ENCODE measurements around the gene FKBP5. TPM values are rescaled to one million over a fixed set of nuclear protein-coding genes. Genes with fewer than 3 reads are reported as not detected.
A peak's percentile ranks its signal among the peaks of the same experiment; 100 is the strongest.
"Not testable (repeated sequence)": the region's sequence is repeated elsewhere in the genome, so short reads cannot be mapped to it uniquely, and the experiment has no call there.

The FKBP5 gene
- polyA plus RNA-seq, 1 experiment, result 7.6 TPM

DNA sequence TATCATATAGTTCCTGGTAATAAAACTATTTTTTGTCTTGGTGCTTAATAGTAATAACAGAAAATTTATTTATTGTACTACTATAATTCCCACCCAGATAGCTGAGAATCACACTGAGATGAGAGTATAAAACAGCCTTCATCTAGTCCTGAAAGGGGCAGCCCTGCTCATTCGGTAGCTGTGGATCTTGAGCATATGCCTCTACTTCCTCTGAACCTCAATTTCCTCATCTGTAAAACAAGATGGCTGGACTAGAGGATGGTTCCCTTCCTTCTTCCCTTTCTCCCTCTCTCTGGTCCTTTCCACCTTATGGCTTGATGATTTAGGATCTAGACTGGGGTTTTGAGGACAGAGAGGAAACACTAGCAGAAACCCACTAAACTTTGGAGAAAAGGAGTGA, 15.0 kb downstream of the FKBP5 start:
- Histone ChIP-seq H3K4me3 (ENCODE audit: low read depth, low read length) (no peak overlapping the region), H3K27me3 (ENCODE audit: control insufficient read depth, insufficient read depth, low read length) (no peaks in the 10 kb centered on the region), H3K9me3 (ENCODE audit: control insufficient read depth, insufficient read depth, low read length) (no peaks in the 10 kb centered on the region), H3K27ac (ENCODE audit: low read depth, low read length) (no peak overlapping the region)
- POLR2A ChIA-PET, result no interaction called here
- TF ChIP-seq, protein P1, sequence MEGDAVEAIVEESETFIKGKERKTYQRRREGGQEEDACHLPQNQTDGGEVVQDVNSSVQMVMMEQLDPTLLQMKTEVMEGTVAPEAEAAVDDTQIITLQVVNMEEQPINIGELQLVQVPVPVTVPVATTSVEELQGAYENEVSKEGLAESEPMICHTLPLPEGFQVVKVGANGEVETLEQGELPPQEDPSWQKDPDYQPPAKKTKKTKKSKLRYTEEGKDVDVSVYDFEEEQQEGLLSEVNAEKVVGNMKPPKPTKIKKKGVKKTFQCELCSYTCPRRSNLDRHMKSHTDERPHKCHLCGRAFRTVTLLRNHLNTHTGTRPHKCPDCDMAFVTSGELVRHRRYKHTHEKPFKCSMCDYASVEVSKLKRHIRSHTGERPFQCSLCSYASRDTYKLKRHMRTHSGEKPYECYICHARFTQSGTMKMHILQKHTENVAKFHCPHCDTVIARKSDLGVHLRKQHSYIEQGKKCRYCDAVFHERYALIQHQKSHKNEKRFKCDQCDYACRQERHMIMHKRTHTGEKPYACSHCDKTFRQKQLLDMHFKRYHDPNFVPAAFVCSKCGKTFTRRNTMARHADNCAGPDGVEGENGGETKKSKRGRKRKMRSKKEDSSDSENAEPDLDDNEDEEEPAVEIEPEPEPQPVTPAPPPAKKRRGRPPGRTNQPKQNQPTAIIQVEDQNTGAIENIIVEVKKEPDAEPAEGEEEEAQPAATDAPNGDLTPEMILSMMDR (IDR thresholded peaks at IDR 0.05; ENCODE audit: low read depth, low read length), result no peak
- CTCF ChIA-PET, result interaction anchor here (0.9 kb wide), 1 partner anchor 64 kb away, joined by 3 read pairs; no protein-coding TSS in a partner anchor
- DNase-seq (ENCODE audit: low read depth, low spot score), result no peak

DNA sequence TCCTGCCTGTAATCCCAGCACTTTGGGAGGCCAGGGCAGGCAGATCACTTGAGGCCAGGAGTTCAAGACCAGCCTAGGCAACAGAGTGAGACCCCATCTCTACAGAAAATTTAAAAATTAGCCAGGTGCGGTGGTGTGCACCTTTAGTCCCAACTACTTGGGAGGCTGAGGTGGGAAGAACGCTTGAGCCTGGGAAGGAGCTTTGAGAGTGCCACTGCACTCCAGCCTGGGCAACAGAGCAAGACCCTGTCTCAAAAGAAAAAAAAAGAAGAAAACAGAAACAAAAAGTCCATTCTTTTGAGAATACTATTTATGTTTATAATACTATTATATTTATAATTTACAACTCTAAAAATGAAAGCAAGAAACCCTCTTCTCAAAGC, 15.4 kb downstream of the FKBP5 start:
- H3K27ac ChIP-seq (ENCODE audit: low read depth, low read length); CTCF ChIA-PET; H3K4me3 ChIP-seq (ENCODE audit: low read depth, low read length); H3K9me3 ChIP-seq (ENCODE audit: control insufficient read depth, insufficient read depth, low read length); POLR2A ChIA-PET; DNase-seq (ENCODE audit: low read depth, low spot score); H3K27me3 ChIP-seq (ENCODE audit: control insufficient read depth, insufficient read depth, low read length): not testable (repeated sequence)

DNA sequence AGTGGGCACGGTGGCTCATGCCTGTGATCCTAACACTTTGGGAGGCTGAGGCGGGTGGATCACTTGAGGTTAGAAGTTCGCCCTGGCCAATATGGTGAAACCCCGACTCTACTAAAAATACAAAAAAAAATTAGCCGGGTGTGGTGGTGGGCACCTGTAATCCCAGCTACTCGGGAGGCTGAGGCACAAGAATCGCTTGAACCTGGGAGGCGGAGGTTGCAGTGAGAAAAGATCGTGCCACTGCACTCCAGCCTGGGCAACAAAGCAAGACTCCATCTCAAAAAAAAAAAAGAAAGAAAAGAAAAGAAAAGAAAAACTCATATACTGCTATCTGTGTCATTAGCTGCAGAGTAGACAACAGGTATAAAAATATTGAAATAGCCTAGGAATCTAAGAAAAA, 18.3 kb downstream of the FKBP5 start:
- H3K9me3 ChIP-seq (ENCODE audit: control insufficient read depth, insufficient read depth, low read length); DNase-seq (ENCODE audit: low read depth, low spot score); POLR2A ChIA-PET; H3K4me3 ChIP-seq (ENCODE audit: low read depth, low read length); H3K27ac ChIP-seq (ENCODE audit: low read depth, low read length); H3K27me3 ChIP-seq (ENCODE audit: control insufficient read depth, insufficient read depth, low read length); CTCF ChIA-PET: not testable (repeated sequence)

DNA sequence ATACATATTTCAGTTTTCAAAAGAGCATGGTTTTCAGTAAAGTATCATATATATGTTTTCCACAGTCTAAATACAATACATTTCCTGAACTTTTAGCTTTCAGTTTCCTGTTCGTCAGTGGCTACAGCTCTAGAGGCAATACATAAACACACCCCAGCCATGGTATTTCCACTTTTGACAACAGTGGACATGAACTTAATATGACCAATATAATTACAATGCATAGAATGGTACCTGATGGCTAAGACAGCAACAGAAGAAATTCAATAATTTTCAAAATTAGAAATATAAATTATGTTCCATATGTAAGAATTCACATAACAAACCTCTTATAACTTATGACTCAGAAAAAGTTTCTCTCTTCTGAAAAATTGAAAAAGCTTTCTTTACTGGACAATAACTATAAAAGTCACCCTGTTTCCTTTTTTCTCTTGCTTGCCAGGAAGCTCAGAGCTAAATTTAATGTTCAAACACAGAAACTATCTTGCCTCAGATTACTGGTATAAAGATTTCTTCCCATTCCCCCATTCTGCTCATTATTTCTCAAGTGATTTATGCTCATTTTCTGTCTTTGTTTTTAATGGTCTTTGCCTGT, 19.2 kb downstream of the FKBP5 start:
- no peak for DNase-seq (ENCODE audit: low read depth, low spot score)
- POLR2A ChIA-PET, result interaction anchor here (0.5 to 1.6 kb wide), 2 partner anchors 62 to 1919 kb away, joined by 4 to 10 read pairs; no protein-coding TSS in a partner anchor
- H3K27me3 ChIP-seq (ENCODE audit: control insufficient read depth, insufficient read depth, low read length), result no peaks in the 10 kb centered on the region
- TF ChIP-seq, protein P1 (IDR thresholded peaks at IDR 0.05; ENCODE audit: low read depth, low read length), result no peak
- CTCF ChIA-PET, result interaction anchor here (0.9 to 1.2 kb wide), 3 partner anchors 45 to 85 kb away, joined by 4 to 5 read pairs (median 4); partner anchors contain the start of gene ARMC12
- no peaks in the 10 kb centered on the region for H3K9me3 ChIP-seq (ENCODE audit: control insufficient read depth, insufficient read depth, low read length)
- peak overlapping the region; percentile 17; the same call in 1 of the 2 replicates for H3K4me3 ChIP-seq (ENCODE audit: low read depth, low read length)
- H3K27ac ChIP-seq (ENCODE audit: low read depth, low read length), result no peak overlapping the region

DNA sequence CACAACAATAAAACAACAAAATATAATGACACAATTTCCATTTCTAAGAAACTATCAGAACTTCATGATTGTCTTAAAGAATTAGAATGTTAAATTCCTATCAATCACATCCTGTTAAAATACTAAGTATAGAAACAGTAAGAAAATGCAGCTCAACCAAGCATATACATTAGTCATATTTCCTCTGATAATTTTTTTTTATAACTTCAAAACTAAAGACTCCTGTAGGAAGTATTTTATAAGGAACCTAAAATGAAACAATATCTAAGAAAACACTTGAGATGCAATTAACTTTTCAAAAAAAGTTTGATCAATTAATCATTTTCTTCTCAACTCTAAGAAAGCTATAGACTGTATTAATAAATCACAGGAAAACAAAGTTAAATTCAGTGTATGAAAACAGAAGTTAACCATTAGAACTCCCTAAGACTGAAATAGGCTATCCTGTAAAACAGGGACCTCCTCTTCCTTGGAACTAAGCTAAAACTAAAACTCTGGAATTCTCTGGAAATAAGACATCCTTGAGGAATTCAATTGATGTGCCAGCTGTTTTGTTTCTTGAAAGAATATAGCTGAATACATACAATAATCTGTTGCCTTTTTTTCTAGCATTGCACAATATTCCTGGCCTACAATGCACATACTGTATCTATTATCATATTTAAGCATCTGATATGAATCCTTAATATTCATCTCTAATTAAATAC, 19.8 kb downstream of the FKBP5 start:
- CTCF ChIA-PET, result interaction anchor here (0.7 to 1.3 kb wide), 6 partner anchors 20 to 146 kb away, joined by 3 to 5 read pairs (median 4); partner anchors contain the start of gene ARMC12
- no peak for DNase-seq (ENCODE audit: low read depth, low spot score)

More for the DNA sequence above, 19.8 kb downstream of the FKBP5 start:
- POLR2A ChIA-PET, result interaction anchor here (1.6 kb wide), 1 partner anchor 63 kb away, joined by 4 read pairs; no protein-coding TSS in a partner anchor
- TF ChIP-seq, protein P1 (IDR thresholded peaks at IDR 0.05; ENCODE audit: low read depth, low read length), result no peak
- Histone ChIP-seq H3K4me3 (ENCODE audit: low read depth, low read length) (peak overlapping the region; percentile 28; the same call in 1 of the 2 replicates), H3K9me3 (ENCODE audit: control insufficient read depth, insufficient read depth, low read length) (no peaks in the 10 kb centered on the region), H3K27ac (ENCODE audit: low read depth, low read length) (no peak overlapping the region), H3K27me3 (ENCODE audit: control insufficient read depth, insufficient read depth, low read length) (no peaks in the 10 kb centered on the region)
